Lower leg skin (tissue), 3 donors: Measurements from ENCODE around the gene ARHGAP12.

Source experiments
- POLR2A ChIP-seq, 2 donors: fragments of 450-650 bp; IDR thresholded peaks; one replicate each; pipeline ENCODE4 v1.6.1; 2016 to 2017; ENCODE audit warnings: antibody characterized with exemption in 2 of 2, mild to moderate bottlenecking in 1 of 2, moderate library complexity in 1 of 2
- TF ChIP-seq, protein P1 (sequence below), 3 donors: fragments of 450-650 bp; IDR thresholded peaks; one replicate each; pipeline ENCODE4 v1.5.1; 2016; ENCODE audit warnings: antibody characterized with exemption in 3 of 3, mild to moderate bottlenecking in 3 of 3, moderate library complexity in 2 of 3

GRCh38 chr10:31956200-31956946 lies 27.7 kb upstream of the ARHGAP12 start:
- TF ChIP-seq, protein P1, sequence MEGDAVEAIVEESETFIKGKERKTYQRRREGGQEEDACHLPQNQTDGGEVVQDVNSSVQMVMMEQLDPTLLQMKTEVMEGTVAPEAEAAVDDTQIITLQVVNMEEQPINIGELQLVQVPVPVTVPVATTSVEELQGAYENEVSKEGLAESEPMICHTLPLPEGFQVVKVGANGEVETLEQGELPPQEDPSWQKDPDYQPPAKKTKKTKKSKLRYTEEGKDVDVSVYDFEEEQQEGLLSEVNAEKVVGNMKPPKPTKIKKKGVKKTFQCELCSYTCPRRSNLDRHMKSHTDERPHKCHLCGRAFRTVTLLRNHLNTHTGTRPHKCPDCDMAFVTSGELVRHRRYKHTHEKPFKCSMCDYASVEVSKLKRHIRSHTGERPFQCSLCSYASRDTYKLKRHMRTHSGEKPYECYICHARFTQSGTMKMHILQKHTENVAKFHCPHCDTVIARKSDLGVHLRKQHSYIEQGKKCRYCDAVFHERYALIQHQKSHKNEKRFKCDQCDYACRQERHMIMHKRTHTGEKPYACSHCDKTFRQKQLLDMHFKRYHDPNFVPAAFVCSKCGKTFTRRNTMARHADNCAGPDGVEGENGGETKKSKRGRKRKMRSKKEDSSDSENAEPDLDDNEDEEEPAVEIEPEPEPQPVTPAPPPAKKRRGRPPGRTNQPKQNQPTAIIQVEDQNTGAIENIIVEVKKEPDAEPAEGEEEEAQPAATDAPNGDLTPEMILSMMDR (IDR thresholded peaks at IDR 0.05): no peak
- no peak for TF ChIP-seq POLR2A (IDR thresholded peaks at IDR 0.05)
